Anterior cingulate cortex (tissue), 58 donors: ENCODE data around the gene FRMD5.

Experiments
- DNase-seq, 58 donors: peaks; one replicate each; lab custom pipeline; 2025; lab: John Stamatoyannopoulos, UW

FRMD5 gene

DNA sequence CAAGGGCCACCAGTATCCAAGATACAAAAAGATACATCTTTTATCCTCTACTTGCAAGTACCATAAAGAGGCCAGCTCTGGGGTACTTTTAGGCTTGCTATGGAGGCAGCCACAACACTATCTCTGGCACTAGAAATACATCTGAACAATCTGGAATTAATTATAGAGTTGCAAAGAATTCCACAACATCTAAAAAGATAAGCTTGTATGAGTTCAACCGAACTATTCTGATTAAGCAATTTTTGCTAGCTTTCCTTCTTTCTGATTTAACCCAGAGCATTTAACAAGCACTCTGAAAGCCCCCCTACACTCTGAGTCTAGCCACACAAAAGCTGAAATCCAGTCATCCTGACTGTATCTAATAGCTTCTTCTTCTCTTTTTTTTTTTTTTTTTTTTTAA lies 95.4 kb downstream of the FRMD5 start:
- no peak for DNase-seq

DNA sequence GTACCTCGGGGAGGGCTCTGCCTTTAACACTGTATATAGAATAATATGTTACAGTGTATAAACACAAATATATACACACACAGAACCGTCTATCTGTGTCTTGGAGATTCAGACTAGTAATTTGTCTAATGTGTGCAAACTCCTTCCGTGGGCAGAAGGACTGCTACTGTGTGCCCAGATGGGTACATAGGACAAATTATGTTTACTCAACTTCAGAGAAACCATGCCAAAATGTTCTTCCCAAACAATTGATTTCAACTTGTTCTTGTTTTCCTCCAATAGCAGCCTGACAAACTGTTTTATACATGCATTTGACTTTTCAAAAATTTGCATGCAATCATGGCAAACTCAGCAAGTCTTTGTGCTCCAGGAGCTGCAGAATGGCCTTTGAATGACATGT lies 97.5 kb downstream of the FRMD5 start:
- DNase-seq = no peak

DNA sequence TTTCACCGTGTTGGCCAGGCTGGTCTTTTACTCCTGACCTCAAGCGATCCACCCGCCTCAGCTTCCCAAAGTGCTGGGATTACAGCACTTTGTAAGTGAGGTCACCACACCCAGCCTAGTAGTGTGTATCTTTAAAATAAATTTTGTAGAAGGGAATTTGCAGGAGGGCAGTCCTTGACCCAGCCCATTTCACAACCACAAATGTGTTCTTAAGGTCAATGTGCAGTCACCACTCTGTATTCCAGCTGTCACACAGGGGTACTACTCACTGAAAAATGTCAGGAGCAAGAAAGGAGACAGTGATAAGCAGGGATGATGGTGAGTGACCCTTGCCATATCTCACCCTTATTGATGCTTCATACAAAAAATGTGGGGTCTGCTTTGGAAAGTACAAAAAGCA lies 98.5 kb downstream of the FRMD5 start:
- no peak for DNase-seq

GRCh38 chr15:44094781-44095180 lies 100.3 kb downstream of the FRMD5 start:
- DNase-seq = no peak

DNA sequence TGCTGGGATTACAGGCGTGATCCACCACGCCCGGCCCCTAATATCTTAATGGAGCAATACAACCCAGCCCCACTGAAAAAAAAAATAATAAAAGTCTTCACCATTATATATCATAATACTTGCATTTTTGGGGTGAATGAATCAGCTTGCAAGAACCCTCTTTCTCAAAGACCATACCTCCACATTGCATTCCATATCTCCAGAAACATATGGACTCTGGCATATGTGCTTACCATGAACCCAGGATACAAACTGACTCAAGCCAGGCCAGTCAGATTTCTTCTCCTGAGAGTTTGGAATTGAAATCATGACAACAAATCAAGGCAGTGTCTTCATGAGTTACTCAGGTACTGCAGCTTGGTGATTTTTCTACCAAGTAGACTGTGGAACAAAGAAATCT lies 101.2 kb downstream of the FRMD5 start:
- DNase-seq = no peak

- DNase-seq = no peak
Measured at GRCh38 chr15:44092221-44092620, 102.8 kb downstream of the FRMD5 start.

- DNase-seq = no peak
Measured at GRCh38 chr15:44087578-44088465, 107.2 kb downstream of the FRMD5 start.

- DNase-seq = no peak
Measured at GRCh38 chr15:44084770-44085169, 110.3 kb downstream of the FRMD5 start.

- DNase-seq = no peak
Measured at GRCh38 chr15:44084171-44084570, 110.9 kb downstream of the FRMD5 start.

DNA sequence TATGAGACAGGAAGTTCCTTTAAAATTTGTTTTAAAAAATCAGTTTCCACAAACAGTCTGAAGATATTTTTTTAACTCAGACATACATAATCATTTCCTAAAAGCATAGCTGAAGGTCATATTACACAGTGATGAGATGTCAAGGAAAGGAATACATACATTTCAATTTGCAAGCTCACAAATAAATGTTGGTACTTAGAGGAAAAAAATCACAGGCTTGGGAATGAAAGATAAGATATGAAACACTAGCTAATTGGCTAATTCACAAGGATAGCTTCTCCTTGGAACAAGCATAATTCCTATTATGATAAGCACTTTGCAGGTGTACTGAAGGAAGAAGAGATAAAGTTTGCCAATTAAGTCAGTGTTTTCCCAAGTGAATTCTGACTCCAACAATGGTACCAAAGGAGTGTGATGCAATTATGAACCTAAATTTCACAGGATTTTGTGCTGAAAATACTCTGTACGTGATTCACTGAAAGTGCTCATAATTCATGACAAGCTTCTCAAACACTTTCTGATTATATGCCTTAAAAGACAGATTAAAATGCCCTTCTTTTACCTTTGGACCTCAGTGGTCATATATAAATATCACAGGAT lies 112.4 kb downstream of the FRMD5 start:
- no peak for DNase-seq

DNA sequence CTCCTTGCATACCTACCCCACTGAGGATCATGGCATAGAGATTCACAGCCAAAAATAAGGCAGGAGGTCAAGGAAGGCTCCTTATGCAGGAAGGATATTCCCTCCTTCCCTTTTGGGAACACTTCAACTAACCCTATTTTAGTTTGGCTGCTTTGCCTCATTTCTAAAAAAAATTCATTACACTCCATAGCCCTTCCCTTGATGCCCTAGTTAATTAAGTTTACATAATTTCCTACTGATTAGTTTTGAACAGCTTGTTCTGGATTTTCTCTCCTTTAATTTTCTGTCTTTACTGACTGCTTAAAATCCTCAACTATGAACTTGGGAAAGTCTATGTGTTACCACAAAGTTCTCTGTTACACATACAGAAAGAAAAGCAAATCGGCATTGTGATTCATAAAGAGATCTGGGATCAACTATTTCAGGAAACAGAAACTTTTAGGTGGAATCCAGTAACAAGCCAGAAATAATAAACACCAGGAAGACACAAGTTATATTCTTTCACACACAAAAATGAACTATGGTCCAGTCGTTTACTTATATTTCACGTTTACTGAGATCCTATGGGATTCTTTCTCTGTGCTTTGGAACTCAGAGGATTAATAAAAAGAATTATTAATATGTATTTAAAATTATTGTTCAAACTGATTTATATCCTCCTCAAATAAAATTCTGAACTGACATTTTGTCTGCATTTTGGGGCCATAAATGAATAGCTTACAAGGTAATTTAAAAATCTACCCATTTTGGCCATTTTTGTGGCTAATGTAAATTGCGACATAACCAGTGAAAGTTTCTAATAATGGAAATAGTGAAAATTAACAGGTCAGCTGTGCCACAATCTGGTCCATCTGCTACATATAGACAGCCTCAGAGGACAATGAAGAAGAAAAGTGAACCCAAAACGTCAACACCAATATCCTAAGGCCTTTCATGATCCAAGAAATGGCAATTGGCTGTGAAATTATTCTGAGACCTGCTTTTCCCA lies 113.8 kb downstream of the FRMD5 start:
- no peak for DNase-seq

DNA sequence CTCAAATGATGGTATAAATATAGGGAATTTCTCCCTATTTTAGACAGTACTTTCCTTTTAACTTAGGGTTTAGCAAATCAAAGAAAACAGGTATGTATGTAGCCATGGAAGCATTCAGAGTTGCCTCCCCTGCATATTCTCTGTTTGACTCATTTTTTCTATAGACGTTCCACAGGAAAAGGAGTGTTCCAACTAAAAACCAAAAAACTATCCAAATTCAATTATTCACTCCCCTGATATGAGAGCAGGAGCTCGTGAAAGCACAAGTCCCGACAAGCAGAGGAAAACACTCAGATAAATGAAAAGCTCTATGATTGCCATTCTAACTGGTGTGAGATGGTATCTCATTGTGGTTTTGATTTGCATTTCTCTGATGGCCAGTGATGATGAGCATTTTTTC lies 119.5 kb downstream of the FRMD5 start:
- DNase-seq = no peak

DNA sequence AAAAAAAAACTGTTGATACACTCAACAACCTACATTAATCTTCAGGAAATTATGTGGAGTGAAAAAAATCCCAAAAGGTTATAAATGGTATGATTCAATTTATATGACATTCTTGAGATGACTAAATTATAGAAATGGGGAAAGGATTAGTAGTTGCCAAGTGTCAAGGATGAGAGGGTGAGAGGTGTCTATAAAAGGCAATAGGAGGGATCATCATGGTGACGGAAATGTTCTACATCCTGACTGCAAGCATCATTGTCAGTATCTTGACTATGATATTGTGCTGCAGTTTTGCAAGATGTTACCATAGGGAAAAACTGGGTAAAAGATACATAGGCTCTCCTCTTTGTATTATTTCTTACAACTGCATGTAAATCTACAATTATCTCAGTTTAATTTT lies 125.6 kb downstream of the FRMD5 start:
- no peak for DNase-seq

DNA sequence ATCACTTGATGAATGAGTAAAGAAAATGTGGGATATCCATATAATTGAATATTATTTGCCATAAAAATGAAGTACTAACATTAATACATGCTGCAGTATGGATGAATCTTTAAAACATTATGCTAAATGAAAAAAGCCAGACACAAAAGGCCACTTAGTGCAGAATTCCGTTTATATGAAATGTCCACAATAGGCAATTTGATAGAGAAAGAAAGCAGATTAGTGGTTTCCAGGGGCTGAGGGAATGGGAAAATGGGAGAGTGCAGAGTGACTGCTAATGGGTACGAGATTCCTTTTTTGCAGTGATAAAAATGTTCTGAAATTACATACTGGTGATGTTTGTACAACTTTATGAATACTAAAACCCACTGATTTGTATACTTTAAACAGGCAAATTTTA lies 126.7 kb downstream of the FRMD5 start:
- DNase-seq = no peak

DNA sequence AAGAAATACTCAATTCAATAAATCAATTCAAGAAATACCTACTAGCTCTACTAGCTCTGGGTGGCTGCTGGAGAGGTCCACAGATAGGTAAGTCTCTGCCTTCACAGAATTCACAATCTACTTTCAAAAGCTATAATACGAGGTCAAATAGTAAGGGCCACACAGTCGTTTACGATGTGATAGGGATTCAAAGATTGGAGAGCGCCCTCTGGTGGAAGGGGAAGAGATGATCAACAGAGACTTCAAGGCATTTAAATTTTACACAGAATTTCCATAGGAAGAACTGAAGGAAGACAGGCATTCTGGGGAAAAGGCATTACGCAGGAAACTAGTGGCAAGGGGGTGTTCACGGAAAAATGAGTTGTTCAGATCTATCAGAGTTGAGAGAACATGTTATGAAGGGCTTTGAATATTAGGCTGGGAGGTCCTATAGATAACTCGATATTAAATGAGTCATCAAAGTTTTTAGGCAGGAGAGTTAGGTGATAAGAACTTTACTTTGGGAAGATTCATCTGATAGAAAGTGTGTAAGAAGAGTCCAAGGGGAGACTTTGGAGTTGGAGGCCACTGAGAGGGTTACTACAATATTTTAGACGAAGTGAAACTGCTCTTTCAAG lies 128.8 kb downstream of the FRMD5 start:
- DNase-seq = peak in 27 of 58 donors; percentile 0 to 58 (median 14)

DNA sequence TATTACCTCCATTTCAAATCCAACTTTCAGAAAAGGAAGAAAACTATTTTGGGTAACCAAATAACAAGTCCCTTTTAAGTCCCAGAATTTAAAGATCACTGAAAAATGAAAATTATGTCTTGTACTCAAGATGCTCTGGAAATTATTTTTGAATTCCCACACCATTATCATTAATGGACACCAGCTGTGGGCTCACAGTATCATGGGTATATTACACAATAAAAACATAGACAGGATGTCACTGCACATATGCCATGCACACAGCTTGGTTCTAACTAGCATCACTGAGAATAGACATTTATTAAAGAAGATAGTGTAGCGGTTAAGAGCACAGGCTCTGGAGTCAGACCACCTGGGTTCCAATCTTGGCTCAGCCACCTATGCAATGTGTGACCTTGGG lies 130.4 kb downstream of the FRMD5 start:
- no peak for DNase-seq

DNA sequence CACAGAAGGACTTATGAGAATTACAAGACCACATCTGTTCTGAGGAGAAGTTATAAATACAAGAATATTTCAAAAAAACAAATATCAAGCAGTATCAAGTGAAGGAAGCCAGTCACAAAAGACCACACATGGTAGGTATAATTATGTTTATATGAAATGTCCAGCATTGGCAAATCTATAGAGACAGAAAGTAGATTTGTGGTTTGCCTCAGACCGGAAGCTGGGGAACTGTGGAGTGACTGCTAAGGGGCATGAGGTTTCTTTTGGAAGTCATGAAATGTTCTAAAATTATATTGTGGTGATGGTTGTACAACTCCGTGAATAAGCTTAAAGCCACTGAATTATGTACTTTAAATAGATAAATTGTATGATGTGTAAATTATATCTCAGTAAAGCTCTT lies 136.9 kb downstream of the FRMD5 start:
- DNase-seq = no peak

DNA sequence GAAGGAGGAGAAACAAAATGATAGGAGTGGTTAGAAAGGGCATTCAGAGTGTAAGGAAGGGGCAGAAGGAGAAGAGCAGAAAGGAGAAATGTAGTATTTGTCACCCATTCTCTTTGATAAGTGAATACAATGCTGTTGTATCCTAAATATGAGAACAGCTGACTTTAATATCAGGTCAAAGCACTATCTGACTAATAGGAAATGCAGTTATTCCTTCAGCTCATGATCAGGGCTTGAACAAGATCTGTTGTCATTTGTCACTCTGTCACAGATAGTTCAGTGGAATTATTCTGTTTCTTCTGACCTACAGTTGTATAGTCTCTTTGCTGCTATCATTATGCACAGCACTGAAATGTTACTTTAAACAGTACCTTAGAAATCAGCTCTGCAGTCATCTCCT lies 149.4 kb downstream of the FRMD5 start:
- no peak for DNase-seq

GRCh38 chr15:44045217-44045616 lies 149.9 kb downstream of the FRMD5 start:
- DNase-seq = no peak

DNA sequence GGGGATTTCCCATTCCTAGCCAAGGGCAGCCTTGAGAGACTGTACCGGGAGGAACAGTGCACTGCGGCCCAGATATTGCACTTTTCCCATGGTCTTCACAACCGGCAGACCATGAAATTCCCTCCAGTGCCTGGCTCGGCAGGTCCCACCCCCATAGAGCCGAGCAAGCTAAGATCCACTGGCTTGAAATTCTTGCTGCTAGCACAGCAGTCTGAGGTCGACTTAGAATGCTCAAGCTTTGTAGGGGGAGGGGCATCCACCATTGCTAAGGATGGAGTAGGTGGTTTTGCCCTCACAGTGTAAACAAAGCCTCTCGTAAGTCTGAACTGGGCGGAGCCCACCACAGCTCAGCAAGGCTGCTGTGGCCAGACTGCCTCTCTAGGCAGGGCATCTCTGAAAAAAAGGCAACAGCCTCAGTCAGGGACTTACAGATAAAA lies 156.3 kb downstream of the FRMD5 start:
- no peak for DNase-seq
